ENCODE data around the gene CREB3L2.

The CREB3L2 gene

GRCh38 chr7:138001529-138002095, at the start of gene CREB3L2 (continued):
- TF ChIP-seq ZNF280D (tag by site-specific recombination; IDR thresholded peaks at IDR 0.05), result no peak
- no peak for TF ChIP-seq RBAK (tag by site-specific recombination; IDR thresholded peaks at IDR 0.05)
- peak; percentile 63 for TF ChIP-seq PATZ1 (tag by site-specific recombination; IDR thresholded peaks at IDR 0.05)
- no peak for TF ChIP-seq ZNF639 (tag by site-specific recombination; IDR thresholded peaks at IDR 0.05)
- TF ChIP-seq ZNF747 (tag by site-specific recombination; IDR thresholded peaks at IDR 0.05), result no peak
- TF ChIP-seq ZNF19 (tag by site-specific recombination; IDR thresholded peaks at IDR 0.05; ENCODE audit: low read depth), result no peak
- no peak for TF ChIP-seq HOXD13 (CRISPR knock-in tag; IDR thresholded peaks at IDR 0.05; ENCODE audit: borderline replicate concordance)
- TF ChIP-seq ZNF335 (tag by site-specific recombination; conservative IDR thresholded peaks at IDR 0.05), result peak; percentile 92
- TF ChIP-seq ZNF621 (tag by site-specific recombination; IDR thresholded peaks at IDR 0.05), result no peak
- TF ChIP-seq ZFHX2 (tag by site-specific recombination; conservative IDR thresholded peaks at IDR 0.05), result no peak
- TF ChIP-seq ZNF768 (tag by site-specific recombination; IDR thresholded peaks at IDR 0.05), result no peak; the same call in 1 of the 2 replicates
- TF ChIP-seq, protein P1, sequence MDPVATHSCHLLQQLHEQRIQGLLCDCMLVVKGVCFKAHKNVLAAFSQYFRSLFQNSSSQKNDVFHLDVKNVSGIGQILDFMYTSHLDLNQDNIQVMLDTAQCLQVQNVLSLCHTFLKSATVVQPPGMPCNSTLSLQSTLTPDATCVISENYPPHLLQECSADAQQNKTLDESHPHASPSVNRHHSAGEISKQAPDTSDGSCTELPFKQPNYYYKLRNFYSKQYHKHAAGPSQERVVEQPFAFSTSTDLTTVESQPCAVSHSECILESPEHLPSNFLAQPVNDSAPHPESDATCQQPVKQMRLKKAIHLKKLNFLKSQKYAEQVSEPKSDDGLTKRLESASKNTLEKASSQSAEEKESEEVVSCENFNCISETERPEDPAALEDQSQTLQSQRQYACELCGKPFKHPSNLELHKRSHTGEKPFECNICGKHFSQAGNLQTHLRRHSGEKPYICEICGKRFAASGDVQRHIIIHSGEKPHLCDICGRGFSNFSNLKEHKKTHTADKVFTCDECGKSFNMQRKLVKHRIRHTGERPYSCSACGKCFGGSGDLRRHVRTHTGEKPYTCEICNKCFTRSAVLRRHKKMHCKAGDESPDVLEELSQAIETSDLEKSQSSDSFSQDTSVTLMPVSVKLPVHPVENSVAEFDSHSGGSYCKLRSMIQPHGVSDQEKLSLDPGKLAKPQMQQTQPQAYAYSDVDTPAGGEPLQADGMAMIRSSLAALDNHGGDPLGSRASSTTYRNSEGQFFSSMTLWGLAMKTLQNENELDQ (tag by site-specific recombination; IDR thresholded peaks at IDR 0.05; ENCODE audit: low read depth), result no peak
- TF ChIP-seq ZNF133 (tag by site-specific recombination; IDR thresholded peaks at IDR 0.05), result no peak
- no peak; the same call in 1 of the 2 replicates for TF ChIP-seq YY2 (tag by site-specific recombination; IDR thresholded peaks at IDR 0.05)
- TF ChIP-seq ZNF530 (tag by site-specific recombination; IDR thresholded peaks at IDR 0.05; ENCODE audit: low read depth), result no peak
- no peak for TF ChIP-seq HOXC10 (CRISPR knock-in tag; IDR thresholded peaks at IDR 0.05)
- no peak for TF ChIP-seq ZNF473 (tag by site-specific recombination; IDR thresholded peaks at IDR 0.05)
- no peak for TF ChIP-seq TRIM28 (IDR thresholded peaks at IDR 0.05; ENCODE audit: borderline replicate concordance, low read length)
- peak; percentile 40 for TF ChIP-seq ZXDB (tag by site-specific recombination; IDR thresholded peaks at IDR 0.05)
- no peak for TF ChIP-seq ZNF354C (tag by site-specific recombination; IDR thresholded peaks at IDR 0.05; ENCODE audit: borderline replicate concordance, low read depth)
- no peak for TF ChIP-seq ZNF114 (tag by site-specific recombination; IDR thresholded peaks at IDR 0.05)
- TF ChIP-seq ZNF184 (tag by site-specific recombination; IDR thresholded peaks at IDR 0.05), result no peak
- peak; percentile 84 for TF ChIP-seq ZNF2 (tag by site-specific recombination; IDR thresholded peaks at IDR 0.05)
- TF ChIP-seq ZSCAN4 (tag by site-specific recombination; IDR thresholded peaks at IDR 0.05), result peak; percentile 79
- TF ChIP-seq ZNF202 (tag by site-specific recombination; IDR thresholded peaks at IDR 0.05; ENCODE audit: borderline replicate concordance), result no peak
- no peak for TF ChIP-seq ZNF548 (tag by site-specific recombination; IDR thresholded peaks at IDR 0.05)
- no peak for TF ChIP-seq ZNF214 (tag by site-specific recombination; IDR thresholded peaks at IDR 0.05; ENCODE audit: borderline replicate concordance)
- TF ChIP-seq, protein P2, sequence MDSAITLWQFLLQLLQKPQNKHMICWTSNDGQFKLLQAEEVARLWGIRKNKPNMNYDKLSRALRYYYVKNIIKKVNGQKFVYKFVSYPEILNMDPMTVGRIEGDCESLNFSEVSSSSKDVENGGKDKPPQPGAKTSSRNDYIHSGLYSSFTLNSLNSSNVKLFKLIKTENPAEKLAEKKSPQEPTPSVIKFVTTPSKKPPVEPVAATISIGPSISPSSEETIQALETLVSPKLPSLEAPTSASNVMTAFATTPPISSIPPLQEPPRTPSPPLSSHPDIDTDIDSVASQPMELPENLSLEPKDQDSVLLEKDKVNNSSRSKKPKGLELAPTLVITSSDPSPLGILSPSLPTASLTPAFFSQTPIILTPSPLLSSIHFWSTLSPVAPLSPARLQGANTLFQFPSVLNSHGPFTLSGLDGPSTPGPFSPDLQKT (IDR thresholded peaks at IDR 0.05; ENCODE audit: borderline replicate concordance, low read depth, low read length), result no peak
- no peak for TF ChIP-seq HOXA7 (CRISPR knock-in tag; IDR thresholded peaks at IDR 0.05; ENCODE audit: borderline replicate concordance)
